Colonic mucosa (tissue), 4 donors: Measurements from ENCODE around the gene SPATA31A5. TPM values are rescaled to one million over a fixed set of nuclear protein-coding genes. Genes with fewer than 3 reads are reported as not detected.
"Not testable (repeated sequence)": the region's sequence is repeated elsewhere in the genome, so short reads cannot be mapped to it uniquely, and the experiment has no call there.

Experiments used
- DNase-seq: peaks from one replicate; pipeline ENCODE4 v3.0.0-alpha.2; 2020
- H3K27ac ChIP-seq: fragments of 200-600 bp; one replicate; pipeline ENCODE4 v1.8.0; 2021
- H3K27me3 ChIP-seq: fragments of 200-600 bp; one replicate; pipeline ENCODE4 v1.8.0; 2021
- H3K36me3 ChIP-seq: fragments of 200-600 bp; one replicate; pipeline ENCODE4 v1.8.0; 2021
- H3K4me1 ChIP-seq: fragments of 200-600 bp; one replicate; pipeline ENCODE4 v1.8.0; 2021; ENCODE audit warnings: mild to moderate bottlenecking
- H3K4me3 ChIP-seq: fragments of 200-600 bp; one replicate; pipeline ENCODE4 v1.8.0; 2021
- H3K9ac ChIP-seq, 2 donors: one replicate each; pipeline ENCODE4 v1.7.0; 2013; ENCODE audit warnings: control low read depth in 2 of 2, low read depth in 2 of 2, low read length in 2 of 2
- H3K9me3 ChIP-seq: fragments of 200-600 bp; one replicate; pipeline ENCODE4 v1.8.0; 2021
- intact Hi-C: fragments of 100-400 bp; cut with DNase I; formaldehyde crosslinking; loops from one replicate; pipeline ENCODE4 v1.14.1; 2022
- total RNA-seq, 2 donors: library from RNA; stranded (reverse); fragmentation: NEBNext Ultra II Directional in 1 of 2; extraction: Animal tissue kit (Norgen Biotek cat#: 25700) in 1 of 2; gene quantifications; one replicate each; pipeline ENCODE4 v1.2.1, GENCODE V29; 2021
- donor health status: healthy.
- donor health status: DM: no; HTN: no; CAD: no.
- donor health status: DM: no; HTN: no; CAD: no.

The SPATA31A5 gene
- total RNA-seq = not detected

DNA sequence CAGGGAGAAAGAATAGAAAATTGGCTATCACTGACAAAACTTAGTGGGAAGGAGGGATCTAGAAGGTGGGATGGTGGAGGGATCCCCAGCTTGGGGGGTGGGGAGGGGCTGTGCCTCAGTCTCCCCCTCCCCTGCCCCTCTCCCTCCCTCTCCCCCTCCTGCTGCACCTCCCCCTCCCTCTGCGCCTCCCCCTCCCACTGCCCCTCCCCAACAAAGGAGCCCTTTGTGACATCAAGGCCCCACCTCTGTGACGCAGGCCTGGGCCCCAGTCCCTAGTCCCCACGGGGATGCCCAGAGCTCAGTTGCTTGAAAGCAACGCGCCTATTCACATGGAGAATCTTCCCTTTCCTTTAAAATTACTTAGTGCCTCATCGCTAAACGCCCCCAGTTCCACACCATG is at the start of gene SPATA31A5:
SPATA31A5 (plus strand) TSS at position 301 of the 400 bp plus-strand sequence; CDS start at position 330, 29 bp downstream.
- H3K4me1 ChIP-seq, H3K36me3 ChIP-seq, H3K9me3 ChIP-seq, H3K27ac ChIP-seq, DNase-seq, H3K4me3 ChIP-seq, H3K9ac ChIP-seq, intact Hi-C loops, H3K27me3 ChIP-seq: not testable (repeated sequence)

DNA sequence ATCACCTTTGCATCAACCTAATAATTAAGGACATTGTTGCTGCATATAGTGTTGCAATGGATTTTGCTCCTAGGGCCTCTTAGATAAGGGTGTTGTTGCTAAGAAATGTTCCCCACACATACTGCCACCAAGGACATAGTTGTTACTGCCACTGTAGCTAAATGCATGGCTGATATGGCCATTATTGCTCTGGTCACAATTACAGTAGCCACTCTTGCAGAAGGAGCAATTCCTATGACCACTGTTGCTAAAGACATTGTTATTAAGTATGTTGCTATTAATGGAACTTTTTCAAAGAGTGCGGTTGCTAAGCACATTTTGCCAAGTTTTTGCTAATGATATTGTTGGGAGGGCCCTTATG is 48.8 kb downstream of the SPATA31A5 start:
- DNase-seq, H3K4me3 ChIP-seq, H3K36me3 ChIP-seq, H3K27me3 ChIP-seq, H3K4me1 ChIP-seq, H3K9me3 ChIP-seq, H3K27ac ChIP-seq, H3K9ac ChIP-seq, intact Hi-C loops: not testable (repeated sequence)

DNA sequence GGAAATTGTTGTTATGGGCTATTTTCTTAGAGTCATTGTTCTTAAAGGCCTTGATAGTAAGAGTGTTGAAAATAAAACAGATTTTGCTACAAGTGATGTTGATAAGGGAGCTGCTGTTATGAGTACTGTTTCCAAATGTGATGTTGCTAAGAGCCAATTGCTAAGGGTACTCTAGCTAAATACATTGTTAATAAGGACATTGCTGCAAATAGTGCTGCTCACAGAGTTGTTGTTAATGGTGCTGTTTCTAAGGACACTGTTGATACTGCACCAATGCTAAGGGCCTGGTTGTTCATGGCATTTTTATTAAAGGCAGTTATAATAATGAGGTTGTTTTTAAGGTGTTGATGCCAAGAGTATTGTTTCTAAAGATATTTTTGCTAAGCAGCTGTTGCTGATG is 52.2 kb downstream of the SPATA31A5 start:
- H3K9me3 ChIP-seq, DNase-seq, H3K27ac ChIP-seq, H3K4me3 ChIP-seq, intact Hi-C loops, H3K36me3 ChIP-seq, H3K27me3 ChIP-seq, H3K9ac ChIP-seq, H3K4me1 ChIP-seq: not testable (repeated sequence)
